ENCODE data around the gene SLC16A6.
"Not testable (repeated sequence)": the region's sequence is repeated elsewhere in the genome, so short reads cannot be mapped to it uniquely, and the experiment has no call there.

SLC16A6 gene

DNA sequence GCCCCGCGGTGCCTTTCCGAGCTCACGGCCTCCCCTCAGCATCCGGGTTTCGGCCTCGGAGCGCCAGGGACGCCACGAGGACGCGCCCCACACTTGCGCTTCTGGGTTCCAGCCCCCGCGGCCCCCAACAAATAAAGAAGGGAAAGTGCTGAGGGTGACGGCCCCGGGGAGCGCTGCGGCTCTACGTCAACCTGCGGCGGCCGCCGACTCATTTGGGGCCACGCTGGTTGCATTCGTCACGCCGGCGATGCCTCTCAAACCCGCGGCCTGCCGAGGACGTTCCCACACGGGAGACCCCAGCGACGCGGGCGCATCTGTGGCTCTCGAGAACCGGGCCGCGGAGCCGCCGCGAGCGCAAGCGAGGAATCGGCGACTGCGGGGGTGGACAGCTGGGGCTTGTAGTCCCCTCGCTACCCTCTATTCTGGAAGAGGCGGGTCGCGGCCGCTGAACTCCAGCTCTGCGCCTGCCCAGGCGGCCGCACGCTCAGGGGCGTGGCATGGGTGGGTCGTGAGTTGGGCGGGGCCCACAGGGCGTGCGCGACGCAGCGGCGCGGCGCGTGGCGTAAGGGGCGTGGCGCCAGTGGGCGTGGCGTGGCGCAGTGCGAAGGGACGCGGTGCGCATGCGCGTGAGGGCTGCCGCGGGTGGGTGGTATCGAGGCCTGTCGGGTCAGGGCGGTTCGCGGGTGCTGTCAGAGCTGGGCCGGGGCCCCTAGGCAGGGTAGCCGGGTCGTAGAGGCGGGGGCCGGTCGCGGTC is 43.3 kb downstream of the SLC16A6 start, which contains the start of gene AMZ2:
TSS of gene AMZ2 (plus strand) at position 599 of the 754 bp plus-strand sequence. CDS start 2,145 bp downstream, outside the sequence.
- peak; percentile 86 for DNase-seq (ENCODE audit: low read depth)

DNA sequence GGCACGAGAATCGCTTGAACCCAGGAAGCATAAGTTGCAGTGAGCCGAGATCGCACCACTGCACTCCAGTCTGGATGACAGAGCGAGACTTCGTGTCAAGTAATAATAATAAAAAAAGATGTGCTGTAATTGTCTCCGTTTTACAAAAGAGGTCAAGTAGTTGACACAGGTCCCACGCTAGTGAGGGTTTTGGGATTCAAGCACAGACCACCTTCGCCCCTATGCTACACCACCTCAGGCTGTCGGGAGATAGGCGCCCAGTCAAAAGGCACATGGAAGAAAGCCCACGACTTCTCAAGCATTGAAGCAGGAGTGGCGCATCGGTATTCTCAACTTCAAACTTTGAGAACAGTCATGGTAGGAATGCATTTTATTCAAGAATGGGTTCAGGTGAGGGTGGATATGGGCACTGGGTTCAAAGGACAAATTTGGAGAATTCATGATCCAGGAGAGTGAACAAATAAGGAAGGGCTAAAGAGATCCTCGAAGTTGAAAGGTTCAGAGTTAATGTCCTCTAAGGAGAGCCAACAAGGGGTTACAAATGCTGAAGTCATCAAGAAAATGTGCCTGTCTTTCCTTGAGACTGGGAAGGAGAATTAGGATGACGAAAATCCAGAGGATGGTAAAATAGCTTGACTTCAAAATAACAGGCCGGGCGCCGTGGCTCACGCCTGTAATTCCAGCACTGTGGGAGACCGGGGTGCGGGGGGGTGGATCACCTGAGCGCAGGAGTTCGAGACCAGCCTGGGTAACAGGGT is 44.5 kb downstream of the SLC16A6 start:
- DNase-seq (ENCODE audit: low read depth): no peak

- no peak for DNase-seq (ENCODE audit: low read depth)
These were observed 51.1 kb downstream of the SLC16A6 start for GRCh38 chr17:68239632-68240366.

- DNase-seq (ENCODE audit: low read depth): no peak
These were observed 52.1 kb downstream of the SLC16A6 start for GRCh38 chr17:68238871-68239253.

DNA sequence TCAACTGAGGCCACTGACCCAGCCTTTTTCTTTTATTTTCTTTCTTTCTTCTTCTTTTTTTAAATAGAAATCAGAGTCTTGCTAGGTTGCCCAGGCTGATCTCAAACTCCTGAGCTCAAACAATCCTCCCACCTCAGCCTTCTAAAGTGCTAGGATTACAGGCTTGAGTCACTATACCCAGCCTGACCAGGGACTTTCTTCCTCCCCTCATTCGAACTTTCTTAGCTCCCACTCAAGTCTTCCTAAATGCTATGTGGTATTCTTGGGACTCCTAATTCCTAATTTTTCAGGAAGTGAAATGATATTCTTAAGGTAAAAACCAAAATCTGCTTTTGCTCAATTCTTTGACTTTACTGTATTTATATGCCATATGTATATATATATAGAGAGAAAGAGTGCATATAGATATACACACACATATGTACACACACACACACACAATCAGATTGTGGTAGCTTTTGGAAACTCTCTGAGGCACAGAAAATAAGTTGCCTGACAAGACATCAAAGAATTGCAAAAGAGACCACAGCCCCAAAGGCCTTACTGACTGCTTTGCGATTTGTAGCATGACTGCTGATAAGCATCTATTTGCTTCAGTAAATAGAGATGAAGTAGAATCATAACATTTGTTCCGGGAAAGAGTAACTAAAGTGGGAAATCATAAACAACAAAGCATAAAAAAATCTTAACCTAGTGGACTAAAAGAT is 52.6 kb downstream of the SLC16A6 start:
- DNase-seq (ENCODE audit: low read depth): no peak

DNA sequence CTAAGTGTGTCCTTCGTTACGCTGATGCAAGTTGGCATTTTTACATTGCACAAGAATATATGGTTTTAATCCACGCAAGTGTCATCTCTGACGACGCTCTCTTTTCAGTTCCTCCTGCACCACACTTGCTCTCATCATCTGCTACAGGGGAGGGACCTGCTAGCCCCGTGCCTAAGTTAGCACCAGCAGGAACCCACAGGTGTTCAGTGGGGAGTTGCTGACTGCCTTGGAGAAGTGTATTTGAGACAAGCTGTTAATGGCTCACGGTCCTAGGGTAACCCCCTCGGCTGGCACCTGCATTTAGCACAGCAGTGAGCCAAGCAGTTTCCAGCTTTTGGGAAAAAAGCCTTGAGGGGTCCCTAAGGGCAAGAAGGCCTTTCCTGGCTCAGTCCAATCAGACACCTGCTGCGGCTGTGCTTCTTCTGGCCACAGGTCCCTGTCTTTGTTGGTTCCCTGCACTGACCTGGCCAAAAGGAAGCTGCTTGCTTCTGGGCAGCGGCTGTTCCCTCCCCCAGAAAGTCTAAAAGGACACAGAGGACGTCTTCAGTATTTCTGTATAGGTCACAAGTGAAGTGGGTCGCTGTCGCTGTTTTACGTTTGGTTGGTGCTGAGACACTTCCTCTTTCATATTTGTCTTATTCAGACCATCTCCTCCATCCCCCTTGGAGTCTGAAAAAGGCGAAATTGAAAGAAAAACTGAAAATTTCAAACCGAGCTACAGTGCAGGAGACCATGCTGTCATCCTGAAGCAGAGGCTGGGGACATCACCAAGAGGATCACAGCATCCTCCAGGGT is 53.4 kb downstream of the SLC16A6 start:
- DNase-seq (ENCODE audit: low read depth): not testable (repeated sequence)

- not testable (repeated sequence) for DNase-seq (ENCODE audit: low read depth)
These were observed 55.6 kb downstream of the SLC16A6 start for GRCh38 chr17:68235336-68235791.

- peak; percentile 49 for DNase-seq (ENCODE audit: low read depth)
These were observed 56.1 kb downstream of the SLC16A6 start for GRCh38 chr17:68234726-68235335.

GRCh38 chr17:68232741-68233140 is 58.2 kb downstream of the SLC16A6 start:
- peak; percentile 59 for DNase-seq (ENCODE audit: low read depth)

- no peak for DNase-seq (ENCODE audit: low read depth)
These were observed 59.4 kb downstream of the SLC16A6 start for GRCh38 chr17:68231541-68231940.

DNA sequence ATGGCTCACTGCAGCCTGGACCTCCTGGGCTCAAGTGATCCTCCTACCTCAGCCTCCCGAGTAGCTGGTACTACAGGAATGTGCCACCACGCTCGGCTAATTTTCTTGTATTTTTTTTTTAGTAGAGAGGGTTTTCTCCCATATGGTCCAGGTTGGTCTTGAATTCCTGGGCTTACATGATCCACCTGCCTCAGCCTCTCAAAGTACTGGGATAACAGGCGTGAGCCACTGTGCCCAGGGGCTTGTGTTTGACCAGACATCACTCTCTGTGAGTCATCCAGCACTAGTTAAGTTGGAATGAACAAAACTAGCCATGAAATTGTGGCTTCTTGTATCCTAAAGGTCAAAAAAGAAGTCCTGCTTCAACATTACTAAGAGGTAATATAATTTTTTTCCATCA is 59.8 kb downstream of the SLC16A6 start:
- not testable (repeated sequence) for DNase-seq (ENCODE audit: low read depth)

DNA sequence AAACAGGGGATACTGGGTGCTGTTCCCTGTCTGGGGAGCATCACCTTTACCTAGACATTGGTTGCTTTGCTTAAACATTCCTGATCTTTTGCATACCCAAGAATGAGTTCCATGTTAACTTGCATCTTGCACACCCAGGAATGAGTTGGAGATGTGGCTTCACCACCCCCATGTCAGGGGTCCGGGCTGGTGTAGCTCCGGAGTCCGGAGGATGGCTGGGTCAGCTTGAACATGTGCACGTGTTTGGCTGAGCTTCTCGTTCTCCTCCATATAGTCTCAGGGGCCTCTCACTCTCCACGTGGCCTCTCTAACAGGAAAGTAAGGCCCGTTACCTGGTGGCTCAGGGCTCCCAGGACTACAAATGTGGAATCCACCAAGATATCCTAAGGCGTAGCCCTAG is 61.3 kb downstream of the SLC16A6 start:
- no peak for DNase-seq (ENCODE audit: low read depth)

DNA sequence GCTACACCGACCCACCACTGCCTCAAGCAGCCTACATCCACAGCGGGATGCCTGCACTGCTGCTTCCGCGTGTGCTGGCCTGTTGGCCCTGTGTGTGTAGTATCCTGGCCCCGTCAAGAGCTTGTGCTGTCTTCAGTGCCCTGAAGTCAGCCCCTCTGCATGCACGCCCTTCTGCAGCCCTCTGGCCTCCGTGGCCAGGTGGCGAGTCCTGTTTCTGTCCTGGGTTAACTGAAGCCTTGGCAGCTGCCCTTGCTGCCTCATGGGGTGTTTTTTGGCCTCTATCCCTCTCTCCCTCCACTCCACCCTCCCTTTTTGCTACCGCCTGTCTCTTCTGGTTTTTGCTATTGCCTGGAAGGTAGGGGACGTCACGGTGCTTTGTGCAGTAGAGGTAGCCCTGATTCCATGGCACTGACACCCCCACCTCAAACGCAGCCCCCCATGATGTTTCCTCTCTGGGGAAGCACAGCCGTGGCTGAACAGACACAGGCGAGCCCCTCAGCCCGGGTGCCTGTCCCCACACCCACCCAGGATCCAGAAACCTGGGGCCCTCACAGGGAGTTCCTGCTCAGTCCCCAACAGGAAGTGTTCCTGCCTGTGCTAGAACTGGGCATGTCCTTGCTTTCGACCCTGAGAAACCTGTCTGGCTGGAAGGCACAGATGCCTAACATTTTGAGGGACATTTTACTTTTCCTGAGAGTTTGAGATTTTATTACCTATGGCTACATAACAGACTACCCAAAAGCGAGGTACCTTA is 61.9 kb downstream of the SLC16A6 start:
- no peak for DNase-seq (ENCODE audit: low read depth)

DNA sequence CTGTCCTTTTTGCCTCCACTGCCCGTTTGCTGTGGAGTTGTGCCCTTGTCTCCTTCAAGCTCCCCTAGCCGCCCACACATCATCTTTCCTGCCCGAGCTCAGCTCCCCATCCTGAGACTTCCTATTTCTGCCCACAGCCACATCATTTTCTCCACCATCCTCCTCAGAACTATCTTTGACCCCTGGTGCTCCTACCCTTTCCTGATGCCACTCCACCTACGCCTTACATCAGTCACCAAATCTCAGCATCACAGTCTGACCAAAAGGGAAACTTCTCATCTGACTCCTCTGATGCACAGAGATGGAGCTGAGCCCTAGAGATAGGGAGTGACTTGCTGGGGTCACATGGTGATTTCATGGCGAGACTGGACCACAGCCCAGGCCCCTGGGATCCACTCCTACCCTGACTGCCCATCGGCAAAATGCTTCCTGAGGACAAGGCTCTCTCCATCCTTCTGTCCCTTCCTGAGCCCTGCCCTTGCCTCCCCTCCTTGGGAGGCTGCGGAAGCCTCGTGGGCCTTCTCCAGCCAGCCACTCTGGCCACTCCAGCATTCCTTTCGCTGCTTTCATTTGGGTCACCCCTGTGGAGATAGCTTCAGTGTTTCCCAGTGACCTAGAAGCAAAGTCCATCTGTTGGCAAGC is 62.8 kb downstream of the SLC16A6 start:
- DNase-seq (ENCODE audit: low read depth): not testable (repeated sequence)

DNA sequence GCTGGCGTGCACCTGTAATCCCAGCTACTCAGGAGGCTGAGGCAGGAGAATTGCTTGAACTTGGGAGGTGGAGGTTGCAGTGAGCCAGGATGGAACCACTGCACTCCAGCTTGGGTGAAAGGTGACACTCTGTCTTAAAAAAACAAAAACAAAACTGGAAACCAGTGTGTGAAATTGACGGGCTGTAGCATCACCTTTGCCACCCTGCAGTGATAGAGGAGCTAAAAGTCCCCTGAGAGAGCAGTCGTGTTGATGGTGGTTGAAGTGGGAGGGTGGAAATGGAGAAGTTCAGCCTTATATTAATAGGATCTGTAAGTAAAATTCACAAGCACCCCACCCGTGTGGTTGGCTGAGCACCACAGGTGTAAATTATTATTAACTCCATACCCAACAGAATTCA is 65.9 kb downstream of the SLC16A6 start:
- not testable (repeated sequence) for DNase-seq (ENCODE audit: low read depth)

DNA sequence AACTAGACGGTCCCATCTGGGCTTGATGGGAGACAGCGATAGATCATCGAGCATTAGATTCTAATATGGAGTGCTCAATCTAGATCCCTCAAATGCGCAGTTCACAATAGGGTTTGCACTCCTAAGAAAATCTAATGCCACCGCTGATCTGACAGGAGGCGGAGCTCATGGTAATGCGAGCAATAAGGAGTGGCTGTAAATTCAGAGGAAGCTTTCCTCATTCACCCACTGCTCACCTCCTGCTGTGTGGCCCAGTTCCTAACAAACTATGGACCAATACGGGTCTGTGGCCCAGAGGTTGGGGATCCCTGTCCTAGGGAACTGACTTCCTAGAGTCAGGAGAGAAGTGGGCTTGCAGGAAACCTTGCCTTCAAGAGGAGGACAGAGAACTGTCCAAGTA is 68.3 kb downstream of the SLC16A6 start:
- no peak for DNase-seq (ENCODE audit: low read depth)

GRCh38 chr17:68221786-68222185 is 69.1 kb downstream of the SLC16A6 start:
- no peak for DNase-seq (ENCODE audit: low read depth)

GRCh38 chr17:68220786-68221185 is 70.1 kb downstream of the SLC16A6 start:
- DNase-seq (ENCODE audit: low read depth): not testable (repeated sequence)

DNA sequence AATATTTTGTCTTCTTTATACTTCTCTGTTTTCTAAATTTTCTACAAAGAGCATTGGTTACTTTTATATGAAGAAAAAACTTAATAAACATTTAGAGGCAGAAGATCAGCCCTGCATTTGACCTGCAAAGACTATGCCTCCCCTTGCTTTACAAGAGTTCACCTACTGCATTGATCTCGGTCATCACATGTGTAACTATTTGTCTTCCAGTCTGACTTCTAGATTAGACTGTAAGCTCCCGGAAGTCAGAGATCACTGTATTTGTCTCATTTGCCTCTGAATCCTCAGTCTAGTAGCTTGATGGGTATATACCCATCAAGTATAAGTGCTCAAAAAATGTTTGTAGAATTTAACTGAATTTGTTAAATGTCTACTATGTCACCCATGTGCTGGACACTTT is 70.7 kb downstream of the SLC16A6 start:
- not testable (repeated sequence) for DNase-seq (ENCODE audit: low read depth)
